ENCODE results near the gene ZBTB42. TPM values are rescaled to one million over a fixed set of nuclear protein-coding genes. Genes with fewer than 3 reads are reported as not detected.
A peak's percentile ranks its signal among the peaks of the same experiment; 100 is the strongest.
"Not testable (repeated sequence)": the region's sequence is repeated elsewhere in the genome, so short reads cannot be mapped to it uniquely, and the experiment has no call there.

Gene ZBTB42
- total RNA-seq, 1 experiment from 2014 or later, result 1.4 TPM

DNA sequence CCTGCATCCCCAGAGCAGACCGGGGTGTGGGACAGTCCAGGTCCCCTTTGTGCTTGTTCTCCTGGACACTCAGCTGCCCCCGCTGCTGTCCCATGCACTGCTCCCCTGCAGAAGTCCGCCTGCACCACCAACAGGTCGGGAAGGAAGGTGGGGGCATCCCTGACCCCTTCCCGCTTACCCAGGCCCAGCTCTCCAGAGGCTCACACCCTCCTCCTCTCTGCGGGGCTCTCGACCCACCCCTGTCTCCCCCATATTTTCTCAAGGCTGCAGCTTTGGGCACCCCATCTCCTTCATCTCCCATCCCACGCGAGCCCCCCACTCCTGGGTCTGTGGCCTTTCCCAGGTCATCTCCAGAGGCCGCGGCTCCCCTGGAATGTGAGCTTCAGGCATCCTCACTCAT, 9.4 kb downstream of the ZBTB42 start:
- CTCF ChIA-PET, result interaction anchor here (0.5 kb wide), 1 partner anchor 16 kb away, joined by 3 read pairs; no protein-coding TSS in a partner anchor

DNA sequence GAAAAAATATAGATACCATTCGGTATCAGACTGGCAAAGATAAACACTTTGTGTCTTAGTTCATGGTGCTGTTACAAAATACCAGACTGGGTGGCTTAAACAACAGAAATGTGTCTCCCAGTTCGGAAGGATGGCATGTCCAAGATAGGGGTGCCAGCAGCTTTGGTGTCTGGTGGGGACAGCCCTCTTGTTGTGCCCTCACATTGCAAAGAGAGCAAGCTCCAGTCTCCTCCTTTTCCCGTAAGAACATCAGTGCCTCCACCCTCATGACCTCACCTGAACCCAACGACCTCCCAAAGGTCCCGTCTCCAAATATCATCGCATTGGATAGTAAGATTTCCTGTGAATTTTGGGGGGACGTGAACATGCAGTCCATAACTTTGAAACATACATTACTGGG, 12.4 kb downstream of the ZBTB42 start:
- H3K9me3 ChIP-seq (ENCODE audit: low read depth, low read length, poor library complexity, severe bottlenecking), result no peaks in the 10 kb centered on the region
- no peaks in the 10 kb centered on the region for H3K36me3 ChIP-seq (ENCODE audit: insufficient read depth, low read length, poor library complexity, severe bottlenecking)
- no peak for DNase-seq (ENCODE audit: low spot score)
- intact Hi-C loops (cut with micrococcal nuclease; ENCODE audit: unreplicated experiment), result no loop called here
- no peaks in the 10 kb centered on the region for H3K27me3 ChIP-seq (replicated peaks; ENCODE audit: insufficient read depth, low read depth, low read length, poor library complexity)
- no TSS peak for BruUV-seq (replicated peaks)
- POLR2A ChIA-PET (ENCODE audit: low non-redundant PET), result no interaction called here
- no peak overlapping the region for H3K27ac ChIP-seq (ENCODE audit: low read depth, low read length, poor library complexity, severe bottlenecking)
- TF ChIP-seq, protein P1, sequence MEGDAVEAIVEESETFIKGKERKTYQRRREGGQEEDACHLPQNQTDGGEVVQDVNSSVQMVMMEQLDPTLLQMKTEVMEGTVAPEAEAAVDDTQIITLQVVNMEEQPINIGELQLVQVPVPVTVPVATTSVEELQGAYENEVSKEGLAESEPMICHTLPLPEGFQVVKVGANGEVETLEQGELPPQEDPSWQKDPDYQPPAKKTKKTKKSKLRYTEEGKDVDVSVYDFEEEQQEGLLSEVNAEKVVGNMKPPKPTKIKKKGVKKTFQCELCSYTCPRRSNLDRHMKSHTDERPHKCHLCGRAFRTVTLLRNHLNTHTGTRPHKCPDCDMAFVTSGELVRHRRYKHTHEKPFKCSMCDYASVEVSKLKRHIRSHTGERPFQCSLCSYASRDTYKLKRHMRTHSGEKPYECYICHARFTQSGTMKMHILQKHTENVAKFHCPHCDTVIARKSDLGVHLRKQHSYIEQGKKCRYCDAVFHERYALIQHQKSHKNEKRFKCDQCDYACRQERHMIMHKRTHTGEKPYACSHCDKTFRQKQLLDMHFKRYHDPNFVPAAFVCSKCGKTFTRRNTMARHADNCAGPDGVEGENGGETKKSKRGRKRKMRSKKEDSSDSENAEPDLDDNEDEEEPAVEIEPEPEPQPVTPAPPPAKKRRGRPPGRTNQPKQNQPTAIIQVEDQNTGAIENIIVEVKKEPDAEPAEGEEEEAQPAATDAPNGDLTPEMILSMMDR (conservative IDR thresholded peaks at IDR 0.05; ENCODE audit: low read depth, low read length), result no peak
- no peak for TF ChIP-seq EZH2 (IDR thresholded peaks at IDR 0.05; ENCODE audit: borderline replicate concordance, low read depth, low read length, poor library complexity, severe bottlenecking)
- CTCF ChIA-PET, result no interaction called here
- no peak overlapping the region for H3K4me3 ChIP-seq (ENCODE audit: low read depth, low read length, poor library complexity, severe bottlenecking)
- H3K4me1 ChIP-seq (ENCODE audit: insufficient read depth, low read length, poor library complexity, severe bottlenecking), result peaks cover 9% of the 10 kb centered on the region

More for the DNA sequence above, 9.4 kb downstream of the ZBTB42 start:
- Histone ChIP-seq H3K27me3 (replicated peaks; ENCODE audit: insufficient read depth, low read depth, low read length, poor library complexity) (no peaks in the 10 kb centered on the region), H3K27ac (ENCODE audit: low read depth, low read length, poor library complexity, severe bottlenecking) (no peak overlapping the region), H3K4me3 (ENCODE audit: low read depth, low read length, poor library complexity, severe bottlenecking) (no peak overlapping the region), H3K4me1 (ENCODE audit: insufficient read depth, low read length, poor library complexity, severe bottlenecking) (peaks cover 10% of the 10 kb centered on the region), H3K36me3 (ENCODE audit: insufficient read depth, low read length, poor library complexity, severe bottlenecking) (no peaks in the 10 kb centered on the region), H3K9me3 (ENCODE audit: low read depth, low read length, poor library complexity, severe bottlenecking) (no peaks in the 10 kb centered on the region)
- no peak for DNase-seq (ENCODE audit: low spot score)
- no TSS peak for BruUV-seq (replicated peaks)
- intact Hi-C loops (cut with micrococcal nuclease; ENCODE audit: unreplicated experiment), result no loop called here
- TF ChIP-seq, protein P1 (conservative IDR thresholded peaks at IDR 0.05; ENCODE audit: low read depth, low read length), result no peak
- no peak for TF ChIP-seq EZH2 (IDR thresholded peaks at IDR 0.05; ENCODE audit: borderline replicate concordance, low read depth, low read length, poor library complexity, severe bottlenecking)
- POLR2A ChIA-PET (ENCODE audit: low non-redundant PET), result no interaction called here

DNA sequence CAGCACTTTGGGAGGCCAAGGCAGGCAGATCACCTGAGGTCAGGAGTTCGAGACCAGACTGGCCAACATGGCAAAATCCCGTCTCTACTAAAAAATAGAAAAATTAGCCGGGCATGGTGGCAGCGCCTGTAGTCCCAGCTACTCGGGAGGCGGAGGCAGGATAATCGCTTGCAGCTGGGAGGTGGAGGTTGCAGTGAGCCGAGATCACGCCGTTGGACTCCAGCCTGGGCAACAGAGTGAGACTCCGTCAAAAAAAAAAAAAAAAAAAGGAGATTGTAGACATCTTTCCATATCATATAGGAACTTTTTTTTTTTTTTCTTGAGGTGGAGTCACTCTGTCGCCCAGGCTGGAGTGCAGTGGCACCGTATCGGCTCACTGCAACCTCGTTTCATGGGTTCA, 13.8 kb downstream of the ZBTB42 start:
- H3K27me3 ChIP-seq (replicated peaks; ENCODE audit: insufficient read depth, low read depth, low read length, poor library complexity); H3K36me3 ChIP-seq (ENCODE audit: insufficient read depth, low read length, poor library complexity, severe bottlenecking); DNase-seq (ENCODE audit: low spot score); H3K9me3 ChIP-seq (ENCODE audit: low read depth, low read length, poor library complexity, severe bottlenecking); H3K27ac ChIP-seq (ENCODE audit: low read depth, low read length, poor library complexity, severe bottlenecking); CTCF ChIA-PET; BruUV-seq (replicated peaks); intact Hi-C loops (cut with micrococcal nuclease; ENCODE audit: unreplicated experiment); H3K4me1 ChIP-seq (ENCODE audit: insufficient read depth, low read length, poor library complexity, severe bottlenecking); POLR2A ChIA-PET (ENCODE audit: low non-redundant PET): not testable (repeated sequence)
- H3K4me3 ChIP-seq (ENCODE audit: low read depth, low read length, poor library complexity, severe bottlenecking), result peak overlapping the region; percentile 100

DNA sequence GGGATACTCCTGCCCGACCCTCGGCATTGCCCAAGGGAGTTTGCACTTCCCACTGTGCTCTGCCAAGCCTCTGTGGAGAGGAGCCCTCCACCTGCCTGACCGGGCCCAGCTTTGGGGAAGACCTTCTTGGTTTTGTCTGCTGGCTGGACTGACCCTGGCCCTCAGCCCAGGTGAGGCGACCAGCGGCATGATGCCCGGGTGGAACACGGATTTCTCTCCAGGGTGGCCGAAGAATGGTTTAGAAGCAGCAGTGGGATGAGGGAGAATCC, 15.6 kb downstream of the ZBTB42 start:
- BruUV-seq (replicated peaks), result no TSS peak
- Histone ChIP-seq H3K4me1 (ENCODE audit: insufficient read depth, low read length, poor library complexity, severe bottlenecking) (peaks cover 9% of the 10 kb centered on the region), H3K4me3 (ENCODE audit: low read depth, low read length, poor library complexity, severe bottlenecking) (peak overlapping the region; percentile 100), H3K27ac (ENCODE audit: low read depth, low read length, poor library complexity, severe bottlenecking) (peak overlapping the region; percentile 94), H3K9me3 (ENCODE audit: low read depth, low read length, poor library complexity, severe bottlenecking) (no peaks in the 10 kb centered on the region), H3K36me3 (ENCODE audit: insufficient read depth, low read length, poor library complexity, severe bottlenecking) (no peaks in the 10 kb centered on the region), H3K27me3 (replicated peaks; ENCODE audit: insufficient read depth, low read depth, low read length, poor library complexity) (no peaks in the 10 kb centered on the region)
- TF ChIP-seq, protein P1 (conservative IDR thresholded peaks at IDR 0.05; ENCODE audit: low read depth, low read length), result no peak
- no peak for TF ChIP-seq EZH2 (IDR thresholded peaks at IDR 0.05; ENCODE audit: borderline replicate concordance, low read depth, low read length, poor library complexity, severe bottlenecking)
- ChIA-PET CTCF (no interaction called here), POLR2A (ENCODE audit: low non-redundant PET) (no interaction called here)
- intact Hi-C loops (cut with micrococcal nuclease; ENCODE audit: unreplicated experiment), result no loop called here
- DNase-seq (ENCODE audit: low spot score), result no peak
